Lower leg skin (tissue), 4 donors: ENCODE data around the gene TECTA. TPM values are rescaled to one million over a fixed set of nuclear protein-coding genes. Genes with fewer than 3 reads are reported as not detected.

Experiments
- DNase-seq, 2 donors: peaks; one replicate each; pipeline ENCODE4 v3.0.0-alpha.2; 2019; ENCODE audit warnings: low spot score in 2 of 2
- H3K4me3 ChIP-seq: fragments of 200-600 bp; sonication (generic); 2 replicates; pipeline ENCODE4 v1.5.1; 2017; ENCODE audit warnings: mild to moderate bottlenecking, low read depth; ENCODE audit not compliant: poor library complexity, severe bottlenecking
- POLR2A ChIP-seq, 2 donors: fragments of 450-650 bp; IDR thresholded peaks; one replicate each; pipeline ENCODE4 v1.6.1; 2016 to 2017; ENCODE audit warnings: antibody characterized with exemption in 2 of 2, mild to moderate bottlenecking in 1 of 2, moderate library complexity in 1 of 2
- WGBS, 2 donors: methylation state at CpG; one replicate each; pipeline ENCODE4 v1.1.5; 2018; 5-methylcytosine and 5-hydroxymethylcytosine counted together
- intact Hi-C: fragments of 100-400 bp; cut with DNase I; formaldehyde crosslinking; loops from one replicate; pipeline ENCODE4 v1.15.0; 2023; ENCODE audit warnings: low total_unique reads
- total RNA-seq, 4 donors: library from RNA; depleted of rRNA; stranded (reverse); fragments of >200 nt; gene quantifications; one replicate each; pipeline ENCODE4 v1.1.0, GENCODE V29; 2016
- TF ChIP-seq, protein P1 (sequence below), 3 donors: fragments of 450-650 bp; IDR thresholded peaks; one replicate each; pipeline ENCODE4 v1.5.1; 2016; ENCODE audit warnings: antibody characterized with exemption in 3 of 3, mild to moderate bottlenecking in 3 of 3, moderate library complexity in 2 of 3

Gene TECTA
- total RNA-seq, 4 donors from 2014 or later, result 0.08 to 1.2 (median 0.20) TPM

DNA sequence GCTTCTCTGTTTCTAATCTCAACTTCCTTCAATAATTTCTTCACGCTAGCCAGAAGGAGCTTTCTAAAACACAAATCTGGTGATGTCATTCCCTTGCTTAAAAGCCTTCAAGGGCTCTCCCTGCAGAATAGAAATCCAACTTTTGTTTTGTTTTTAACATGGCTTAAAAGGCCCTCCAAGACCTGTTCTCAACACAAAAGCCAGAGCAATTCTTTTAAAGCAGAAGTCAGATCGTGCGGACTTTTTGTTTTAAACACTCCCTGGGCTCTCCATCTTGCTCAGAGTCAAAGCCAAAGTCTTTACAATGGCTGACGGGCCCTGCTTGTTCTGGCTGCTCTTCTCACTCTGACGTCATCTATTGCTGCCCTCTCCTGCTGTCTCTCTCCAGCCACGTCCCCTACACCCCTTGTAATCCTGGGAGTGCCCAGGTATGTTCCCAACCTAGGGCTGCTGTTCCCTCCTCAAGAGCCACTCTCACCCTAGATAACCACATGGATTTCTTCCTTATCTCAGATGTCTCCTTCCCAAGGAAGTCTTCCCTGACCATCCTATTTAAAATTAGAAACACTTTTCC, 22.5 kb downstream of the TECTA start:
- intact Hi-C loops, result no loop called here
- no peak for DNase-seq

DNA sequence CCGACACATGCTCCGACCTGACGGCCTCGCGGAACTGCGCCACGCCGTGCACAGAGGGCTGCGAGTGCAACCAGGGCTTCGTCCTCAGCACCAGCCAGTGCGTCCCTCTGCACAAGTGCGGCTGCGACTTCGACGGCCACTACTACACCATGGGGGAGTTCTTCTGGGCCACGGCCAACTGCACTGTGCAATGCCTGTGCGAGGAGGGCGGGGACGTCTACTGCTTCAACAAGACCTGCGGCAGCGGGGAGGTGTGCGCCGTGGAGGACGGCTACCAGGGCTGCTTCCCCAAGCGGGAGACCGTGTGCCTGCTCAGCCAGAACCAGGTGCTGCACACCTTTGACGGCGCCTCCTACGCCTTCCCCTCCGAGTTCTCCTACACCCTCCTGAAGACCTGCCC, 26.8 kb downstream of the TECTA start:
- no peak for DNase-seq
- TF ChIP-seq, protein P1, sequence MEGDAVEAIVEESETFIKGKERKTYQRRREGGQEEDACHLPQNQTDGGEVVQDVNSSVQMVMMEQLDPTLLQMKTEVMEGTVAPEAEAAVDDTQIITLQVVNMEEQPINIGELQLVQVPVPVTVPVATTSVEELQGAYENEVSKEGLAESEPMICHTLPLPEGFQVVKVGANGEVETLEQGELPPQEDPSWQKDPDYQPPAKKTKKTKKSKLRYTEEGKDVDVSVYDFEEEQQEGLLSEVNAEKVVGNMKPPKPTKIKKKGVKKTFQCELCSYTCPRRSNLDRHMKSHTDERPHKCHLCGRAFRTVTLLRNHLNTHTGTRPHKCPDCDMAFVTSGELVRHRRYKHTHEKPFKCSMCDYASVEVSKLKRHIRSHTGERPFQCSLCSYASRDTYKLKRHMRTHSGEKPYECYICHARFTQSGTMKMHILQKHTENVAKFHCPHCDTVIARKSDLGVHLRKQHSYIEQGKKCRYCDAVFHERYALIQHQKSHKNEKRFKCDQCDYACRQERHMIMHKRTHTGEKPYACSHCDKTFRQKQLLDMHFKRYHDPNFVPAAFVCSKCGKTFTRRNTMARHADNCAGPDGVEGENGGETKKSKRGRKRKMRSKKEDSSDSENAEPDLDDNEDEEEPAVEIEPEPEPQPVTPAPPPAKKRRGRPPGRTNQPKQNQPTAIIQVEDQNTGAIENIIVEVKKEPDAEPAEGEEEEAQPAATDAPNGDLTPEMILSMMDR (IDR thresholded peaks at IDR 0.05), result no peak
- no peak for TF ChIP-seq POLR2A (IDR thresholded peaks at IDR 0.05)
- WGBS, 2 donors, result 95 to 97% methylated on average over 30 of the region's 30 CpGs
- intact Hi-C loops, result no loop called here
- H3K4me3 ChIP-seq, result no peak overlapping the region

More for the DNA sequence above, 22.5 kb downstream of the TECTA start:
- 70 to 78% methylated on average over 6 of the region's 6 CpGs for WGBS, 2 donors
- no peak for TF ChIP-seq POLR2A (IDR thresholded peaks at IDR 0.05)
- TF ChIP-seq, protein P1 (IDR thresholded peaks at IDR 0.05), result no peak
- no peak overlapping the region for H3K4me3 ChIP-seq

DNA sequence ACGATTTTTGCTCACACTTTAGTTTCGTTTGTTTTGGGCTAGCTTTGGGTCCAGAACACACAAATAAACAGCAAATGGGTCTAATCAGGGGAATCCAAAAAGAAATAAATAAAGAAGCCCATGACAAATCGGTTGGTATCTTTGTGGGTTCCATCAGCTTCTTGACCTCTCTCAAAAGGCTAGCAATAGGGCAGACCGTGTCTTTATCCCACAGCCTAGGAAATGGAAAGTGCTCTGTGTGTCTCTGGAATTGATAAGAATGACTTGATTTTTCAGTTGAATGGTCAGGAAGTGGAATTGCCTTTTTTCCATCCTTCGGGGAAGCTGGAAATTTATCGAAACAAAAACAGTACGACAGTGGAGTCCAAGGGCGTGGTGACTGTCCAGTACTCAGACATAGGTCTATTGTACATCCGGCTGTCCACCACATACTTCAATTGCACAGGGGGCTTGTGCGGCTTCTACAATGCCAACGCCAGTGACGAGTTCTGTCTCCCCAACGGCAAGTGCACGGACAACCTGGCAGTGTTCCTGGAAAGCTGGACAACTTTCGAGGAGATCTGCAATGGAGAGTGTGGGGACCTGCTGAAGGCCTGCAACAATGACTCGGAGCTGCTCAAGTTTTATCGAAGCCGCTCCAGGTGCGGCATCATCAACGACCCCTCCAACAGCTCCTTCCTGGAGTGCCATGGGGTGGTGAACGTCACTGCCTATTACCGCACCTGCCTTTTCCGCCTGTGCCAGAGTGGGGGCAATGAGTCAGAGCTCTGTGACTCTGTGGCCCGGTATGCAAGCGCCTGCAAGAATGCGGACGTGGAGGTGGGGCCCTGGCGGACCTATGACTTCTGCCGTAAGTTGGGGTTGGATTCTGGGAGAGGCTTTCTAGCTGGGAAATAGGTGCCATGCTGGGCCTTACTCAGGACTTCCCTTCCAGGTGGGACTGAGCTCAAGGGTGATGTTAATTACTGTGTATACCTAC, 28.6 kb downstream of the TECTA start:
- no peak for TF ChIP-seq POLR2A (IDR thresholded peaks at IDR 0.05)
- TF ChIP-seq, protein P1 (IDR thresholded peaks at IDR 0.05), result no peak
- H3K4me3 ChIP-seq, result no peak overlapping the region
- intact Hi-C loops, result no loop called here
- DNase-seq, result no peak
- WGBS, 2 donors, result 95% methylated on average over 29 of the region's 29 CpGs

DNA sequence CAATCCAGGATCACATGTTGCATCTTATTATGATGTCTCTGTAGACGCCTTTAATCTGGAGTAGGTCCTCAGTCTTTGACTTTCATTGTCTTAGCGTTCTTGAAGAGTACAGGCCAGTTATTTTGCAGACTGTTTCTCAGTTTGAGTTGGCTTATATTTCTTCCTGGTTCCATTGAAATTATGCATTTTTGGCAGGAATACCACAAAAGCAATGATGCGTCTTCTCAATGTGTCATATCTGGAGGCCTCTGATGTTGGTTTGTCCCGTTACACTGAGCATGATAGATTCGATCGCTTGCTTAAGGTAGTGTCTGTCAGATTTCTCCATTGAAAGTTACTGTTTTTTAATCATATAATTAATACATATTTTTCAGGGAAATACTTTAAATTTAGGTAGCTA, 30.6 kb downstream of the TECTA start:
- intact Hi-C loops, result no loop called here
- DNase-seq, result no peak
- TF ChIP-seq POLR2A (IDR thresholded peaks at IDR 0.05), result no peak
- TF ChIP-seq, protein P1 (IDR thresholded peaks at IDR 0.05), result no peak
- H3K4me3 ChIP-seq, result no peak overlapping the region
- 83 to 84% methylated on average over 6 of the region's 6 CpGs for WGBS, 2 donors

DNA sequence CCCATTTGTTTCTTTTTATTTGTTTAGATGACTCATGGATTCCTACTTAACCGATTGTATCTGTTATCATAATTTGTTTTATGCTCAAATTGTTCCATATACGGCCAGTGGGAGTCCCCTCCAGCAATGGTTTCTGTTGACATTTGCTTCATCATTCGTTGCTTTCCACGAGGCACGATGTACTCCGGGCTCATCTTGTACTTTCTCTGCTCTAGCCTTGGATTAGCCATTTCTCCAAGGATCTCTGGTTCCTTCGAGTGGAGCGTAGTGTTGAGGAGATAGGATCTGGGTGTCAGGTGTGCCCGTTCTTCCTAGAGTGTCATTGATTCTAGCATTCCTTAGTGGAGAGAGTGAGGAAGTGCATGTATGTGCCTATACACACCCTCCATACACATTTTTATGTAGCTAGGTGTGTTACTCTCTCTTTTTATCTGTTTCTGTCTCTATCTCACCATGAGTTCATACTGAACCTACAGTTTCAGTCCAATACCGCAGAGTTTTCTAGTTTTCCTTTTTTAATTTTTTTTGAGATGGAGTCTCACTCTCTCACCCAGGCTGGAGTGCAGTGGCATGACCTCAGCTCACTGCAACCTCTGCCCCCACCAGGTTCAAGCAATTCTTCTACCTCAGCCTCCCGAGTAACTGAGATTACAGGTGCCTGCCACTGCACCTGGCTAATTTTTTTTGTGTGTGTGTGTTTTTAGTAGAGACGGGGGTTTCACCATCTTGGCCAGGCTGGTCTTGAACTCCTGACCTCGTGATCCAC, 31.4 kb downstream of the TECTA start:
- WGBS, 2 donors, result 74 to 84% methylated on average over 13 of the region's 13 CpGs
- intact Hi-C loops, result no loop called here
- TF ChIP-seq POLR2A (IDR thresholded peaks at IDR 0.05), result no peak
- TF ChIP-seq, protein P1 (IDR thresholded peaks at IDR 0.05), result no peak

More for the DNA sequence above, 31.4 kb downstream of the TECTA start:
- H3K4me3 ChIP-seq, result no peak overlapping the region
- no peak for DNase-seq
